ENCODE results near the gene ALG14.
A peak's percentile ranks its signal among the peaks of the same experiment; 100 is the strongest.

Gene ALG14

DNA sequence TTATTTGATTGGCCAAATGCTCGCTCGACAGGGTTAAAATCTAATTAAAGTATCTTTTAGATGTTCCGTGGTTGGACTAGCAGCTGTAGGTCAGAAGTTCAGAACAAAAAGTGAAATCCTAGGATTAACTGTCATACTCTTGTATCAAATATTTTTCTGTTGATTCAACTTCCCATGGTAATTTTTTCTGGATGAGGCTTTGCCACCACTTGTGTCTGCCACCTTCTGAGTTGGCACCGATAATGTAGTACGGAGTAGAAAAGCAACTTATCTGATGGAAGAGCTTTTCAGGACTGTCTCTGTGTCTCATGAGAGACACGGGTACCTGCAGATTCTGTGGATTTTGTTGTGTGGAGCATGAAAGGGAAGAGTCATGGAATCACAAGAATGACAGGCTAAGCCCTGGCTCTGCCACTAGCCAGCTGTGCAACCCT, 101.2 kb downstream of the ALG14 start:
- FAIRE-seq (no peak), DNase-seq (ENCODE audit: insufficient read length, low spot score) (no peak)
- TF ChIP-seq TAF1 (IDR thresholded peaks at IDR 0.05; ENCODE audit: low read depth, low read length) (no peak), POLR2A (IDR thresholded peaks at IDR 0.05; ENCODE audit: low read depth, low read length) (no peak), POU2F2 (IDR thresholded peaks at IDR 0.05; ENCODE audit: low read depth, low read length) (no peak), SPI1 (IDR thresholded peaks at IDR 0.05; ENCODE audit: low read depth, low read length) (no peak), PAX5 (IDR thresholded peaks at IDR 0.05; ENCODE audit: insufficient read depth, low read length, severe bottlenecking) (no peak), POLR2AphosphoS5 (IDR thresholded peaks at IDR 0.05; ENCODE audit: low read depth, low read length) (no peak)

DNA sequence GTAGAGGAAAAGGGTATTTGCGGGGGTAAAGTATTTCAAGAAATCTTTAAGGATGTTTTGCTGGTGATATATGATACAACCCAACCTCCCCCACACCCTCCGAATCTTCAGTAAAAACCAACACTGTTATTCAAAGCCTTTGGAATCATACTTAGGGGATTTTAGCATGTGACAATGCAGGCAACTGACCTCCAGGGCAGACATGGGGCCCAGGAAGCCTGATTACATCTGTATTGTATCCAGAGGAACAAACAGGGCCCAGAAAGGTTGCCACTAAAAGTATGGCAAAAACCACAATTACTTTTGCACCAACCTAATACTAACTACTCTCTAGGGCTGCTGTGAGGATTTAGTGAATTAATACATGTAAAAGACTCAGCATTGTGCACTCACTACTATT, 102.0 kb downstream of the ALG14 start:
- FAIRE-seq (no peak), DNase-seq (ENCODE audit: insufficient read length, low spot score) (no peak)
- TF ChIP-seq PAX5 (IDR thresholded peaks at IDR 0.05; ENCODE audit: insufficient read depth, low read length, severe bottlenecking) = no peak
- TF ChIP-seq TAF1 (IDR thresholded peaks at IDR 0.05; ENCODE audit: low read depth, low read length) = no peak
- TF ChIP-seq POLR2A (IDR thresholded peaks at IDR 0.05; ENCODE audit: low read depth, low read length) = no peak
- no peak for TF ChIP-seq POLR2AphosphoS5 (IDR thresholded peaks at IDR 0.05; ENCODE audit: low read depth, low read length)
- TF ChIP-seq SPI1 (IDR thresholded peaks at IDR 0.05; ENCODE audit: low read depth, low read length) = no peak
- TF ChIP-seq POU2F2 (IDR thresholded peaks at IDR 0.05; ENCODE audit: low read depth, low read length) = no peak

DNA sequence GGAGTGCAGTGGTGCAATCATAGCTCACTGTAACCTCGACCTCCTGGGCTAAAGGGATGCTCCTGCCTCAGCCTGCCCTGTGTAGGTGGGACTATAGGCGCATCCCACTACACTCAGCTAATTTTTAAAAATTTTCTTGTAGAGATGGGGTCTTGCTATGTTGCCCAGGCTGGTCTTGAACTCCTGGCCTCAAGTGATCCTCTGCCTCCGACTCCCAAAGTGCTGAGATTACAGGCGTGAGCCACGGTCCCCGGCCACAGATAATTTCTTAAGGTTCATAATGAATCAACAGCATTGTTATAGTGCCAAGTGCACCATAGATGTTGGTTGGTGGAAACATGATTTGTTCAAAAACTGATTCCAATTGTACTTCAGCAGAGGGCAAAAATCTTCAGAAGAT, 103.6 kb downstream of the ALG14 start:
- no peak for FAIRE-seq
- TF ChIP-seq PAX5 (IDR thresholded peaks at IDR 0.05; ENCODE audit: insufficient read depth, low read length, severe bottlenecking) (no peak), POU2F2 (IDR thresholded peaks at IDR 0.05; ENCODE audit: low read depth, low read length) (no peak), POLR2AphosphoS5 (IDR thresholded peaks at IDR 0.05; ENCODE audit: low read depth, low read length) (no peak), POLR2A (IDR thresholded peaks at IDR 0.05; ENCODE audit: low read depth, low read length) (no peak), TAF1 (IDR thresholded peaks at IDR 0.05; ENCODE audit: low read depth, low read length) (no peak), SPI1 (IDR thresholded peaks at IDR 0.05; ENCODE audit: low read depth, low read length) (no peak)
- DNase-seq (ENCODE audit: insufficient read length, low spot score) = no peak

DNA sequence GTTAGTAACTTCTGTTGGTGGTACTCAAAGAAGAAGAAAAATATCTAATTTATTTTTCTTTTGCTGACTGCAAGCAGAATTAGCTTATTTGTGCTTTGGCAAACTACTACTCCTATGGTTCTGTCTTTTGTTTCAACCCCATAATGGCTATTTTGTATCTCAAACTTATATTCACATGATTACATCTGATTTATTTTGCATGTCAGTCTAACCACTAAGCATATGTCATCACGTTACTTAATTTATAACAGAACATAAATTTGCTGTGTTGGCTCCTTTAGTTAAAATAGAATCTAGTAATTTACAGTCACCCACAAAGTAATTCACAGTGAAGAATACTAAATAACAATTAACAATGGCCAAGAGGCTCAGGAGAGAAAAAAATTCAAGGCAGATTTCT, 106.7 kb downstream of the ALG14 start:
- no peak for FAIRE-seq
- no peak for DNase-seq (ENCODE audit: insufficient read length, low spot score)
- TF ChIP-seq PAX5 (IDR thresholded peaks at IDR 0.05; ENCODE audit: insufficient read depth, low read length, severe bottlenecking) (no peak), SPI1 (IDR thresholded peaks at IDR 0.05; ENCODE audit: low read depth, low read length) (no peak), POU2F2 (IDR thresholded peaks at IDR 0.05; ENCODE audit: low read depth, low read length) (no peak), POLR2AphosphoS5 (IDR thresholded peaks at IDR 0.05; ENCODE audit: low read depth, low read length) (no peak), TAF1 (IDR thresholded peaks at IDR 0.05; ENCODE audit: low read depth, low read length) (no peak), POLR2A (IDR thresholded peaks at IDR 0.05; ENCODE audit: low read depth, low read length) (no peak)

DNA sequence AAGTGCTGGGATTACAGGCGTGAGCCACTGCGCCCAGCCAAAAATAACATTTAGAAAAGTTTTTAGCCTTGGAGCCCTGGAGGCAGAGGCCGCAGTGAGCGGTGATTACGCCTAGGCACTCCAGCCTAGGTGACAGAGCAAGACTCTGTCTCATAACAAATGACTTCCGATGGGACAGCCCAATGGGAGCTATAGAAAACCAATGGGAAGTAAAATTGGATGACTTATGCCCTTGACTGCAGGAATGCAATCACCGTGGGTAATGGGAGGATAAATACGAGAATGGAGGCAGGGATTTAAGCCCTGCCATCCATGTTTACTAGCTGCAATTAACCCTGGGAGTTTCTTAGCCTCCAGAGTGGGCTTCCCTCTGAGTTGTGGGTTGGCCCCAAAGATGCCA, 108.9 kb downstream of the ALG14 start:
- FAIRE-seq = no peak
- TF ChIP-seq SPI1 (IDR thresholded peaks at IDR 0.05; ENCODE audit: low read depth, low read length) = no peak
- no peak for TF ChIP-seq TAF1 (IDR thresholded peaks at IDR 0.05; ENCODE audit: low read depth, low read length)
- TF ChIP-seq POLR2AphosphoS5 (IDR thresholded peaks at IDR 0.05; ENCODE audit: low read depth, low read length) = no peak
- no peak for TF ChIP-seq POLR2A (IDR thresholded peaks at IDR 0.05; ENCODE audit: low read depth, low read length)
- TF ChIP-seq POU2F2 (IDR thresholded peaks at IDR 0.05; ENCODE audit: low read depth, low read length) = no peak
- no peak for TF ChIP-seq PAX5 (IDR thresholded peaks at IDR 0.05; ENCODE audit: insufficient read depth, low read length, severe bottlenecking)
- DNase-seq (ENCODE audit: insufficient read length, low spot score) = no peak

DNA sequence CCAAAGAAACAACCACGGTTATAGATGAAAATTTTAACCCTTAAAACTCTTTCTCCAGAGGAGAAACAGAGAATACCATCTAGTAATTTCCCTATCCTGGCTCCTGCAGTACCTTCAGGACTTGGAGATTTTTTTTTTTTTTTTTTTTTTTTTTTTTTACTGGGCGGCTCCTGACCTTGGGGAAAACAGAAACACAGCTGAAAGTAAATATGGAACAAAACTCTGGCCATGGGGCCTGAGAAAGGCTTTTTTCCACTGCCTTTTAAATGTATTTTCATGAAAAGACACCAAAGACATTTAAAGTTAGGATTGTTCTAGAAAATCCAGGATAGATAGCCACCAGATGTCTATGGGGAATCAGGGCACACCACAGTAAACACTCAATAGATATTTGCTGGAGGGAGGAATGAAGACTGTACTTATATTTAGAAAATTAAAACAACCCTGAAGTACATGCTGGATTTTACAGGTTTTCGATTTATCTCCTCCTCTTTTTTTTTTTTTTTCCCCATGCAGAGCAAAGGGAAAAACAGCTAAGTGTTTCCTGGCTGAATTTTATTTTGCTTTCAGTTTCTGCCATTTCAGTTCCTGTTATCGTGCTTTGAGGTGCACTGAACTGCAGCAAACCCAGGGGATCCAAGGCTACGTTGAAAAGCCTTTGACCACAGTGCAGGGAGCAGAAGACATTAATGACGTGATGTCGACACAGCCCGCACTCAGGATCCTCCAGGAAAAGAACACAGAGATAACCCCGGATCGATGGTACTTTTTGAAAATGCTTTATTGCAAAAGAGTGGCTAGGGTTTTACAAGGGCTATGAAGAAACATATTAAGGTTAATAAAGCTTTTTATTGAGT, 110.1 kb downstream of the ALG14 start:
- DNase-seq (ENCODE audit: insufficient read length, low spot score) (peak; percentile 16), FAIRE-seq (peak; percentile 86)
- TF ChIP-seq POLR2AphosphoS5 (IDR thresholded peaks at IDR 0.05; ENCODE audit: low read depth, low read length) (no peak), SPI1 (IDR thresholded peaks at IDR 0.05; ENCODE audit: low read depth, low read length) (peak; percentile 93), POU2F2 (IDR thresholded peaks at IDR 0.05; ENCODE audit: low read depth, low read length) (no peak), TAF1 (IDR thresholded peaks at IDR 0.05; ENCODE audit: low read depth, low read length) (no peak), POLR2A (IDR thresholded peaks at IDR 0.05; ENCODE audit: low read depth, low read length) (no peak)

DNA sequence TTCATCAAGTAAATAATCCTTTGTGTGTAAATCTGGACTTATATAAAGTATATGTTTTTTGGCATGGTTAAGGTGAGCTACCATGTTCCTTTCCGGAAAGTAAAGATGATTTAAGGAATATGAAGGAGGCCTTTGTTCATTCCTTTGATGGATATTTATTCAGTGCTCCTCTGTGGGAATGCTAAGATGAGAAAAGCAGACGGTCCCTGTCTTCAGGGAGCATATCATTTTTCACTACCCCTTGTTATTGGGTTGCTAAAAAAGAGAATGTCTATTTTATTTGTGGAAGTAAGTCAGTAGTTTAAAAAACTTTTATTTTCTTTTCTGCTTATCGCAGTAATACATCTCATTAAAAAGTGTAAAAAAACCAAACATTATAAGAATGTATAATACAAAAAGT, 110.8 kb downstream of the ALG14 start:
- no peak for FAIRE-seq
- no peak for DNase-seq (ENCODE audit: insufficient read length, low spot score)
- TF ChIP-seq TAF1 (IDR thresholded peaks at IDR 0.05; ENCODE audit: low read depth, low read length) (no peak), PAX5 (IDR thresholded peaks at IDR 0.05; ENCODE audit: insufficient read depth, low read length, severe bottlenecking) (no peak), SPI1 (IDR thresholded peaks at IDR 0.05; ENCODE audit: low read depth, low read length) (no peak), POU2F2 (IDR thresholded peaks at IDR 0.05; ENCODE audit: low read depth, low read length) (no peak), POLR2A (IDR thresholded peaks at IDR 0.05; ENCODE audit: low read depth, low read length) (no peak), POLR2AphosphoS5 (IDR thresholded peaks at IDR 0.05; ENCODE audit: low read depth, low read length) (no peak)

DNA sequence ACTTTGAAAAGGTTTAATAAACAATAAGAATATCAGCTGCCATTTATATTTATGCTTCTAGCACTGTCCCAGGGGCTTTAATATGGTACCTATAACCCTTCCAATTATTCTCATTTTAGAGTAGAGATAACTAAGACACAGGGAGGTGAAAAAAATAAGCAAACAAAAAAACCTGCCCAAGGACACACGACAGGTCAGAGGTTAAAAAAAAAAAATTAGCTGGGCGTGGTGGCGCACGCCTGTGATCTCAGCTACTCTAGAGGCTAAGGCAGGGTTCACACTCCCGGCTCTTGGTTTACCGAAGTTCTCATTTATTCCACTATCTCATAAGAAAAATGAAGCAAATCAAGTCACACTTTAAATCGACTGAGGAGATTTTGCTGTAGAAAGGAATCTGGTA, 111.2 kb downstream of the ALG14 start:
- FAIRE-seq = no peak
- no peak for DNase-seq (ENCODE audit: insufficient read length, low spot score)
- no peak for TF ChIP-seq POU2F2 (IDR thresholded peaks at IDR 0.05; ENCODE audit: low read depth, low read length)
- no peak for TF ChIP-seq POLR2AphosphoS5 (IDR thresholded peaks at IDR 0.05; ENCODE audit: low read depth, low read length)
- no peak for TF ChIP-seq SPI1 (IDR thresholded peaks at IDR 0.05; ENCODE audit: low read depth, low read length)
- no peak for TF ChIP-seq TAF1 (IDR thresholded peaks at IDR 0.05; ENCODE audit: low read depth, low read length)
- no peak for TF ChIP-seq PAX5 (IDR thresholded peaks at IDR 0.05; ENCODE audit: insufficient read depth, low read length, severe bottlenecking)
- no peak for TF ChIP-seq POLR2A (IDR thresholded peaks at IDR 0.05; ENCODE audit: low read depth, low read length)

DNA sequence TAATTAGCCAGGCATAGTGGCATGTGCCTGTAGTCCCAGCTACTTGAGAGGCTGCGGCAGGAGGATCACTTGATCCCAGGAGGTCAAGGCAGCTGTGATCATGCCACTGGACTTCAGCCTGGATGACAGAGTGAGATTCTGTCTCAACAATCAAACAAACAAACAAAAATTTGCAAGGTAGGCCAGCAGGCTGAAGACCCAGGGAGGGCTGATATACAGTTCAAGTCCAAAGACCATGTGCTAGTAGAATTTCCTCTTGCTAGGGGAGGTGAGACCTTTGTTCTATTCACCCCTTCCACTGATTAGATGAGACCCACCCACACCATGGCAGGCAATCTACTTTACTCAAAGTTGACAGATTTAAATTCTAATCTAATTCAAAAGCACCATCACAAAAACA, 114.7 kb downstream of the ALG14 start:
- TF ChIP-seq PAX5 (IDR thresholded peaks at IDR 0.05; ENCODE audit: insufficient read depth, low read length, severe bottlenecking) (no peak), SPI1 (IDR thresholded peaks at IDR 0.05; ENCODE audit: low read depth, low read length) (no peak), POU2F2 (IDR thresholded peaks at IDR 0.05; ENCODE audit: low read depth, low read length) (no peak)
- DNase-seq (ENCODE audit: insufficient read length, low spot score) (no peak), FAIRE-seq (no peak)

All from GM12891 (cell line).